ENCODE data around the gene ADGRG3. TPM values are rescaled to one million over a fixed set of nuclear protein-coding genes. Genes with fewer than 3 reads are reported as not detected.
A peak's percentile ranks its signal among the peaks of the same experiment; 100 is the strongest.

ADGRG3 gene
- total RNA-seq, 1 donor from 2014 or later = 0.36 TPM

DNA sequence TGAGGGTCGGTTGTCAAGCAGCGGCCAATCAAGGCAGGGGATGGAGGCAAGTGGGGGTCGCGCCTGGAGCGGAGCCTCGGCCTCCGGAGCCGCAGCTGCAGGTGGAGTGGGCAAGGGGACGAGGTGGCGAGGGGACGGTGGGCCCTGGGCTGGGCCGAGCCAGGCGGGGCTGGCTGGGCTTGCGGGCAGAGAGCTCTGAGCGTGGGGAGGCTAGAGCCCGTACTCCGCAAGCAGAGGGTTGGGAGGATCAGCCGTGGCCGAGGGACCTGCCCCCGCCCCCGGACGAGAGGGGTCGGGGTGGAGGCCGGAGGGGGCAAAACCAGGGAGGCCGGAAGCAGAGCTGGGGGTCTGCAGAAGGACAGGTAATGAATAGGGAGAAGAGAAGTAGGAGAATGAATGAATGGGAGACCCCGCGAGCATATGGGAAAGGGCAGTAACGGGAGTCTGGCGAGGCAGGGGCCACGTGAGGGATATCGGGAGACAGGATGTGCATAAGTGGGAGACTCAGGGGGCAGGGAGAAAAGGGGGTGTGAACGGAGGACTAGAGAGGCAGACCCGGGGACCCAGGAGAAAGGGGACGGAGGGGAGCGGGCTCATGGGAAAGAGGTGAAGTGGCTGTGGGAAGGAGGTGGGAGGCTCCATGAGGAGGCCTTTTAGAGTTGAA is 67.8 kb downstream of the ADGRG3 start, which contains the start of gene KATNB1:
KATNB1 (plus strand) TSS at position 16 of the 664 bp plus-strand sequence. CDS start 1,474 bp downstream, outside the sequence.
- Histone ChIP-seq H3K27me3 (ENCODE audit: low read depth) (no peaks in the 10 kb centered on the region), H3K9me3 (replicated peaks) (peaks cover 8% of the 10 kb centered on the region), H3K4me3 (peak within 1 kb of the TSS; percentile 87), H3K27ac (replicated peaks) (peak within 1 kb of the TSS; percentile 93), H3K4me1 (peaks cover 30% of the 10 kb centered on the region), H3K36me3 (no peaks in the 10 kb centered on the region)
- TF ChIP-seq, protein P1, sequence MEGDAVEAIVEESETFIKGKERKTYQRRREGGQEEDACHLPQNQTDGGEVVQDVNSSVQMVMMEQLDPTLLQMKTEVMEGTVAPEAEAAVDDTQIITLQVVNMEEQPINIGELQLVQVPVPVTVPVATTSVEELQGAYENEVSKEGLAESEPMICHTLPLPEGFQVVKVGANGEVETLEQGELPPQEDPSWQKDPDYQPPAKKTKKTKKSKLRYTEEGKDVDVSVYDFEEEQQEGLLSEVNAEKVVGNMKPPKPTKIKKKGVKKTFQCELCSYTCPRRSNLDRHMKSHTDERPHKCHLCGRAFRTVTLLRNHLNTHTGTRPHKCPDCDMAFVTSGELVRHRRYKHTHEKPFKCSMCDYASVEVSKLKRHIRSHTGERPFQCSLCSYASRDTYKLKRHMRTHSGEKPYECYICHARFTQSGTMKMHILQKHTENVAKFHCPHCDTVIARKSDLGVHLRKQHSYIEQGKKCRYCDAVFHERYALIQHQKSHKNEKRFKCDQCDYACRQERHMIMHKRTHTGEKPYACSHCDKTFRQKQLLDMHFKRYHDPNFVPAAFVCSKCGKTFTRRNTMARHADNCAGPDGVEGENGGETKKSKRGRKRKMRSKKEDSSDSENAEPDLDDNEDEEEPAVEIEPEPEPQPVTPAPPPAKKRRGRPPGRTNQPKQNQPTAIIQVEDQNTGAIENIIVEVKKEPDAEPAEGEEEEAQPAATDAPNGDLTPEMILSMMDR (IDR thresholded peaks at IDR 0.05; ENCODE audit: borderline replicate concordance) = no peak
- peak; percentile 18 for DNase-seq
- intact Hi-C loops (cut with micrococcal nuclease) = no loop called here

DNA sequence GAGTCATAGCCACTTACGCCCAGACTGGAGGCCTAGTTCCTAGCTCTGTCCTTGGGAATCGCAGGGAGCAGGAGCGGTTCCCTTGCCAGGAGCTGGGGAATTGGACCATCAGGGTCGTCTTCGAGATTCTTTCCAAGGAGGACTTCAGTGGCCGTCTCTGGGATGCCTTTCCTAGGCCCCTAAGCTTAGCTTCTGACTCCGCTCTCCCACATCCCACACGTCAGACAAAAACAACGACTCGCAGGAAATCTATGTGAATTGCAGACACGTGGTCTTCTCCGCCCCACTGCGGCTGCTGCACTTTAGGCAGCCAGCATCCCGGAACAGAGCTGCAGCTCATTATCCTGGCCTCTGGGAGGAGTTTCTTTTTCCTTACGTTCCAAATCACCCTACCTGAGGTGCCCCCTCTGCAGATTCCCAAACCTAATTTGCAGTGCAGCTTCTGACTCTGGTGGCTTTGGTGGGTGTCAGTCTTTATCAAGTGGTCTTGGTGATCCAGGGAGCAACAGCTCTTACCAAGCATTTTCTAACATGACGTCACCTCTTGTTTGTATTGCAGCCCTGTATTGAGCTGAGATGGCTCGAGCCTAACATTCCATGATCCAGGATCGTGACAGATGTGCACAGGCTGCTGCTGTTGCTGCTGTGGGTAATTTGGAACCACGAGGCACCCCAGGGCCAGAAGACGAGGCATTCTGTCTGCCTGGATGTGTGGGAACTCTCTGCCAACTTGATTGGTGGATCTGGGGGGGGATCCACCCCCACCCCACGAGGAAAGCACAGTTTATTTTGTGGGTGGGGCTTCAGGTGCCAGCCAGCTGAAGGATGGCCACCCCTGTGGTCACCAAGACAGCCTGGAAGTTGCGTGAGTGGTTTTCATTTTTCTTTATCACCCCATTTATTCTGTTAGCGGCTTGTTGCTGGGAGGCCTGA is 68.6 kb downstream of the ADGRG3 start:
- TF ChIP-seq, protein P1 (IDR thresholded peaks at IDR 0.05; ENCODE audit: borderline replicate concordance) = peak; percentile 20
- Histone ChIP-seq H3K36me3 (no peaks in the 10 kb centered on the region), H3K4me1 (peaks cover 35% of the 10 kb centered on the region), H3K27ac (replicated peaks) (peak overlapping the region; percentile 78), H3K4me3 (peak overlapping the region; percentile 87), H3K27me3 (ENCODE audit: low read depth) (no peaks in the 10 kb centered on the region), H3K9me3 (replicated peaks) (peaks cover 8% of the 10 kb centered on the region)
- intact Hi-C loops (cut with micrococcal nuclease) = no loop called here
- peak; percentile 16 for DNase-seq

GRCh38 chr16:57738844-57739243 is 70.7 kb downstream of the ADGRG3 start:
- H3K27ac ChIP-seq (replicated peaks) = no peak overlapping the region
- H3K4me3 ChIP-seq = no peak overlapping the region
- intact Hi-C loops (cut with micrococcal nuclease) = no loop called here
- DNase-seq = no peak
- H3K9me3 ChIP-seq (replicated peaks) = no peaks in the 10 kb centered on the region
- H3K27me3 ChIP-seq (ENCODE audit: low read depth) = no peaks in the 10 kb centered on the region
- H3K36me3 ChIP-seq = no peaks in the 10 kb centered on the region
- TF ChIP-seq, protein P1 (IDR thresholded peaks at IDR 0.05; ENCODE audit: borderline replicate concordance) = no peak
- H3K4me1 ChIP-seq = peaks cover 45% of the 10 kb centered on the region

Other genes starting within 250 kb of the ADGRG3 start
- 43.2 TPM for gene CIAPIN1, start 220.9 kb upstream of the ADGRG3 start, total RNA-seq
- 234 TPM for gene COQ9, start 220.8 kb upstream of the ADGRG3 start, total RNA-seq
- gene POLR2C, start 205.6 kb upstream of the ADGRG3 start, total RNA-seq = 47.6 TPM
- 10.0 TPM for gene DOK4, start 181.8 kb upstream of the ADGRG3 start, total RNA-seq
- 11.3 TPM for gene CCDC102A, start 131.7 kb upstream of the ADGRG3 start, total RNA-seq
- gene ADGRG5, start 125.7 kb upstream of the ADGRG3 start, total RNA-seq = not detected
- 21.3 TPM for gene ADGRG1, start 39.7 kb upstream of the ADGRG3 start, total RNA-seq
- not detected for gene DRC7, start 26.5 kb downstream of the ADGRG3 start, total RNA-seq
- gene KATNB1, start 67.5 kb downstream of the ADGRG3 start, total RNA-seq = 11.2 TPM
- 63.5 TPM for gene KIFC3, start 134.2 kb downstream of the ADGRG3 start, total RNA-seq

Data from left ventricle myocardium inferior (tissue), 1 donor.